OCI-LY7 (cell line): ENCODE data around the gene PDE9A.

Source experiments
- EZH2phosphoT487 ChIP-seq: fragments of 200-600 bp; sonication (generic); IDR thresholded peaks from 2 replicates; pipeline ENCODE4 v1.6.1; 2018; ENCODE audit warnings: low read depth, borderline replicate concordance, mild to moderate bottlenecking, mixed run types, antibody characterized with exemption, low read length, moderate library complexity, mixed read lengths
- TF ChIP-seq, protein P1 (sequence below): fragments of 200-600 bp; sonication (generic); conservative IDR thresholded peaks from 2 replicates; pipeline ENCODE4 v1.5.1; 2014; ENCODE audit warnings: mild to moderate bottlenecking, antibody characterized with exemption, low read length, moderate library complexity, mixed read lengths

DNA sequence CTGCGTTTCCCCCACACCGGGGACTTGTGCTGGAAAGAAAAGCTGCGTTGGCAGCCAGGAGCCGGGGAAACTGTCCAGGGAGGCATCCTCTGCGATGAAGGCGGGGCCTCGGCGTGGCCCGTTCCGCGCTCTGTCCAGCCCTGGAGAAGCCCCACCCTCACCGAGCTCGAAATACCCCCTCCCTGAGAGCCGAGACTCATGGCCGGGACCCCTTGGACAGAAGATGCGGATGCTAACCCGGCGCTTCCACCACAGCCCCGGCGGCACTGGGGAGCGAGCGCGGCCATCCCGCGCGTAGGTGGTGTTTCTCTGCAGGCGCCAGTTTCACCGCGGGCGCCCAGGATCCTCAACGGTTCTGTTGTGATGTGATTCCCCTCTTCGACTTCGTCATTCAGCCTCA lies 31.6 kb downstream of the PDE9A start:
- TF ChIP-seq, protein P1, sequence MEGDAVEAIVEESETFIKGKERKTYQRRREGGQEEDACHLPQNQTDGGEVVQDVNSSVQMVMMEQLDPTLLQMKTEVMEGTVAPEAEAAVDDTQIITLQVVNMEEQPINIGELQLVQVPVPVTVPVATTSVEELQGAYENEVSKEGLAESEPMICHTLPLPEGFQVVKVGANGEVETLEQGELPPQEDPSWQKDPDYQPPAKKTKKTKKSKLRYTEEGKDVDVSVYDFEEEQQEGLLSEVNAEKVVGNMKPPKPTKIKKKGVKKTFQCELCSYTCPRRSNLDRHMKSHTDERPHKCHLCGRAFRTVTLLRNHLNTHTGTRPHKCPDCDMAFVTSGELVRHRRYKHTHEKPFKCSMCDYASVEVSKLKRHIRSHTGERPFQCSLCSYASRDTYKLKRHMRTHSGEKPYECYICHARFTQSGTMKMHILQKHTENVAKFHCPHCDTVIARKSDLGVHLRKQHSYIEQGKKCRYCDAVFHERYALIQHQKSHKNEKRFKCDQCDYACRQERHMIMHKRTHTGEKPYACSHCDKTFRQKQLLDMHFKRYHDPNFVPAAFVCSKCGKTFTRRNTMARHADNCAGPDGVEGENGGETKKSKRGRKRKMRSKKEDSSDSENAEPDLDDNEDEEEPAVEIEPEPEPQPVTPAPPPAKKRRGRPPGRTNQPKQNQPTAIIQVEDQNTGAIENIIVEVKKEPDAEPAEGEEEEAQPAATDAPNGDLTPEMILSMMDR: no peak
- no peak for TF ChIP-seq EZH2phosphoT487
